Measurements from ENCODE around the gene DMD.

The DMD gene

DNA sequence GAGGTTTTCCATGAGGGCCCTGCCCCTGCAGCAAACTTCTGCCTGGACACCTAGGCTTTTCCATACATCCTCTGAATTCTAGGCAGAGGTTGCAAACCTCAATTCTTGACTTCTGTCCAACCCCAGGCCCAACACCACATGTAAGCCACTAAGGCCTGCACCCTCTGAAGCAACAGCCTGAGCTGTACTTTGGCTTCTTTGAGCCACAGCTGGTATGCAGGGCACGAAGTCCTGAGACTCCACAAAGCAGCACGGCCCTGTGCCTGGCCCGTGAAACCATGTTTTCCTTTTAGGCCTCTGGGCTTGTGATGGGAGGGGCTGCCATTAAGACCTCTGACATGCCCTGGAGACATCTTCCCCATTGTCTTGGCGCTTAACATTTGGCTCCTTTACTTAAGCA is 1411.1 kb downstream of the DMD start:
- H3K4me3 ChIP-seq (ENCODE audit: low read depth, low read length) = no peak overlapping the region
- TF ChIP-seq, protein P1, sequence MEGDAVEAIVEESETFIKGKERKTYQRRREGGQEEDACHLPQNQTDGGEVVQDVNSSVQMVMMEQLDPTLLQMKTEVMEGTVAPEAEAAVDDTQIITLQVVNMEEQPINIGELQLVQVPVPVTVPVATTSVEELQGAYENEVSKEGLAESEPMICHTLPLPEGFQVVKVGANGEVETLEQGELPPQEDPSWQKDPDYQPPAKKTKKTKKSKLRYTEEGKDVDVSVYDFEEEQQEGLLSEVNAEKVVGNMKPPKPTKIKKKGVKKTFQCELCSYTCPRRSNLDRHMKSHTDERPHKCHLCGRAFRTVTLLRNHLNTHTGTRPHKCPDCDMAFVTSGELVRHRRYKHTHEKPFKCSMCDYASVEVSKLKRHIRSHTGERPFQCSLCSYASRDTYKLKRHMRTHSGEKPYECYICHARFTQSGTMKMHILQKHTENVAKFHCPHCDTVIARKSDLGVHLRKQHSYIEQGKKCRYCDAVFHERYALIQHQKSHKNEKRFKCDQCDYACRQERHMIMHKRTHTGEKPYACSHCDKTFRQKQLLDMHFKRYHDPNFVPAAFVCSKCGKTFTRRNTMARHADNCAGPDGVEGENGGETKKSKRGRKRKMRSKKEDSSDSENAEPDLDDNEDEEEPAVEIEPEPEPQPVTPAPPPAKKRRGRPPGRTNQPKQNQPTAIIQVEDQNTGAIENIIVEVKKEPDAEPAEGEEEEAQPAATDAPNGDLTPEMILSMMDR (IDR thresholded peaks at IDR 0.05; ENCODE audit: borderline replicate concordance, insufficient read depth, low read depth, low read length) = no peak

DNA sequence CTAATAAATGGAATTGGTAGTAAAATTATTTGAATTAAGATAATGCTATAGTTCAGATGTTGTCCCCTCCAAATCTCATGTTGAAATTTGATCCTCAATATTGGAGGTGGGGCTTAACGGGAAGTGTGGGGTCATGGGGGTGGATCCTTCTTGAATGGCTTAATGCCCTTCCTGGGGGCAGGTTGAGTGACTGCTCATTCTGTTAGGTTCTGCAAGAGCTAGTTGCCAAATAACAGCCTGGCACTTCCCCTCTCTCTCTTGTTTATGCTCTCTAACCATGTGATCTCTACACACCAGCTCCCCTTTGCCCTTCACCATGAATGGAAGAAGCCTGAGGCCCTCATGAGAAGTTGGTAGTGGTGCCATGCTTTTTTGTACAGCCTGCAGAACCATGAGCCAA is 1414.7 kb downstream of the DMD start:
- H3K4me3 ChIP-seq (ENCODE audit: low read depth, low read length) = no peak overlapping the region
- TF ChIP-seq, protein P1 (IDR thresholded peaks at IDR 0.05; ENCODE audit: borderline replicate concordance, insufficient read depth, low read depth, low read length) = no peak

DNA sequence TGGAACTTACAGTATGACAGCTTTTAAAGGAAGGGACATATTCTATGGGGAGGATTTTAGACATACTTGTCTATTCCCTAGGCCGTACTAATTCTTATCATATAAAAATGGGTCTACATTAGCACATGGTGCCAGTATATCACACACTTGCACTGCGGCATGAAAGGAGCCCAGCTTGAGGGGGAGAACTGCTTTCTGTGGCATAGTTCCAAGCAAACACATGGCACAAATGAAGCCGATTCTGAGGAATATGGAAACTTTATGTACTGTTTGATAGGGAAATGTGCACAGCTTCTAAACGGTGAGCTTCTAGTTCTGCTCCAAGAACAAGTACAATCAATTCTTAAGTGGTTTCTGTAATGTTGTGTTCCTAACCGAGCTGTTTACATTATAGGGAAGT is 1463.9 kb downstream of the DMD start:
- no peak overlapping the region for H3K4me3 ChIP-seq (ENCODE audit: low read depth, low read length)
- TF ChIP-seq, protein P1 (IDR thresholded peaks at IDR 0.05; ENCODE audit: borderline replicate concordance, insufficient read depth, low read depth, low read length) = no peak

DNA sequence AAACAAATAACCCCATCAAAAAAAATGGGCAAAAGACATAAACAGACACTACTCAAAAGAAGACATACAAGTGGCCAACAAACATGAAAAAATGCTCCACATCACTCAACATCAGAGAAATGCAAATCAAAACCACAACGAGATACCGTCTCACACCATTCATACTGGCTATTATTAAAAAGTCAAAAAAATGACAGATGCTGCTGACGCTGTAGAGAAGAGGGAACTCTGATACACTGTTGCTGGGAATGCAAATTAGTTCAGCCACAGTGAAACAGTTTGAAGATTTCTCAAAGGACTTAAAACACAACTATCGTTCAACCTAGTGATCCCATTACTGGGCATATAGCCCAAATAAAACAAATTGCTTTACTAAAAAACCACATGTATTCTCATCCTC is 1468.3 kb downstream of the DMD start:
- H3K4me3 ChIP-seq (ENCODE audit: low read depth, low read length) = no peak overlapping the region
- TF ChIP-seq, protein P1 (IDR thresholded peaks at IDR 0.05; ENCODE audit: borderline replicate concordance, insufficient read depth, low read depth, low read length) = no peak

DNA sequence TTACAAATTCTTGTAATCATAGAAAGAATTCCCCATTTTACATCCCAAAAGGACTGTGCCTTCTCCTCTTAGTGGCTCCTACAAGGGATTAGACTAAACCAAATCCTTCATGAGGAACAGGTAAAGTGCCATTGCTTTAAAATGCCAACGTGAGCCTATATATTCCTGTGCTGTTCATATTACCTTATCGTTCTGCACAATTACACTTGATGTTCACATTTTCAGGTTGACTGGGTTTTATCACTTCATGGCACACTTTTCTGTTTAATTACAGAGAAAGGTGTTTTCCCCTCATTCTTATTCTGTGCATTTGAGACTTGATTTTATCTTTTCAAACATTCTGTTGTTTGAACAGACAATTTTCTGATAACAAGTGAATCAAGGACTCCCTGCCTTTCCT is 1493.9 kb downstream of the DMD start:
- H3K4me3 ChIP-seq (ENCODE audit: low read depth, low read length) = no peak overlapping the region
- TF ChIP-seq, protein P1 (IDR thresholded peaks at IDR 0.05; ENCODE audit: borderline replicate concordance, insufficient read depth, low read depth, low read length) = no peak

DNA sequence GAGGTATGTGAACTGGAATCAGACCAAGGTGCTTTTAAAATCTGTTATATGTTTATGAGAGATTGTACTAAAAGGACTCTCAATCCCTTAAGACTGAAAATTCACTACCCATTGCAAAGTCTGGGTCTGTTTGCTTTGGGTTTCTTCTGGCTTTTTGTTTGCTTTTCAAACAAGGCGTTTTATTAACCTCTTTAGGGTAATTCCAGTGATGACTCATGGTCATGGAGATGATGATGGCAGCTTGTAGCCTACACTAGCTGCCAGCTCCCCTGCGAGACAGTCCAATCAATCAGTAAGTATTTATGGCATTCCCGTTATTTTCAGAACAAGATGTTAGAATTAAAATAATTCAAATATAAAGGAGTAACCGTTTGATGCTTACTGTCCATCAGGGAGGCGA is 1495.7 kb downstream of the DMD start:
- TF ChIP-seq, protein P1 (IDR thresholded peaks at IDR 0.05; ENCODE audit: borderline replicate concordance, insufficient read depth, low read depth, low read length) = no peak
- no peak overlapping the region for H3K4me3 ChIP-seq (ENCODE audit: low read depth, low read length)

DNA sequence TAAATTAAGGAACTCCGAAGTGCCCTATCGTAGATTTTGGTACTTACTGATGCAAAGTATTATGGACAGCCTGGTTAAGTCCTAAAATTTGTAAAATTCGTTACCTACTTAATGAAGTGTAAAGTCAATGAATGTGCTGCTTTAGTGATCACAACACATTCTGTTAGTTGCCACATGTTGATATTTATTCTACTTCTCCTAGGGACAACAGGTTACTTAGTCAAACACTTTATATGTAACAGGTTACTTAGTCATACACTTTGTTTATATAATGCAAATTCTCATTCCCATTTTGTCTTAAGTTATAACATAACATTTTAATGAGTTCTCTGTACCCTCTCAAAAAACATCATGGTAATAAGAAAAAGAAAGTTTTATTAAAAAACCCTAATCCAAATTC is 1496.6 kb downstream of the DMD start:
- no peak overlapping the region for H3K4me3 ChIP-seq (ENCODE audit: low read depth, low read length)
- TF ChIP-seq, protein P1 (IDR thresholded peaks at IDR 0.05; ENCODE audit: borderline replicate concordance, insufficient read depth, low read depth, low read length) = no peak
